GM19035 (cell line): ENCODE measurements around the gene DIO2.

Experiments
- ATAC-seq: cut with Tn5 transposase; IDR thresholded peaks from one replicate; pipeline ENCODE4 v1.9.1; 2021; ENCODE audit not compliant: unreplicated experiment

Gene DIO2

GRCh38 chr14:80172375-80173051, 38.8 kb downstream of the DIO2 start:
- no peak for ATAC-seq

DNA sequence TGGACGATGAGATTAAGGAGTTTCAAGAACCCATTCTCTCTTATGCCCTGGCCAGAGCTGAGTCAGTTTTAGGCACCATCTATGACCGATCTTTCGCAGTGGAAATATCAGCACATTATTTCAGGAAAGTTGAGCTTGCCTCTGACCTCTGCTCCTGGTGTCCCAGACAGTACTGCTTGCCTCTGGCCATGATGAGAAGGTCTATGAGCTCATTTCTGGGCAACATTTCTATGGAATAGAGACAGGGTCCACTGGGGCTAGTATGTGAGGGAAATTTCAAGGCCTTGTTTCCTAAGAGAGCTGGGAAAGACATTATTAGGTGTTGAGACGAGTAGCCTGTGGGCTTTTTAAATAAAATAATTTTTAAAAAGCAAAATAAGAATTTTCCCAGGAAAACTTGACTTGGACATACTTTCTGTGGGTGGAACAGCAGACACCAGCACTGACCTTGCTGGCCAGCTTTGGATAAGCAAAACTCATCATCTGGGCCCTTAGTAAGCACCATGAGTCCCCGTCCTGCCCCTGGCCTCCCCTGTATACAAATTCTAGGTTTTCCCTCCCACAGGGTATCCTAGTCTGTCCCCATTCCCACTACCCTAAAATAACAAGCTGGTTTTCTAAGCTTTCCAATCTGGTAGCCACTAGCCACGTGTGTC, 43.4 kb downstream of the DIO2 start:
- ATAC-seq, result no peak

GRCh38 chr14:80164991-80165721, 46.1 kb downstream of the DIO2 start:
- no peak for ATAC-seq

DNA sequence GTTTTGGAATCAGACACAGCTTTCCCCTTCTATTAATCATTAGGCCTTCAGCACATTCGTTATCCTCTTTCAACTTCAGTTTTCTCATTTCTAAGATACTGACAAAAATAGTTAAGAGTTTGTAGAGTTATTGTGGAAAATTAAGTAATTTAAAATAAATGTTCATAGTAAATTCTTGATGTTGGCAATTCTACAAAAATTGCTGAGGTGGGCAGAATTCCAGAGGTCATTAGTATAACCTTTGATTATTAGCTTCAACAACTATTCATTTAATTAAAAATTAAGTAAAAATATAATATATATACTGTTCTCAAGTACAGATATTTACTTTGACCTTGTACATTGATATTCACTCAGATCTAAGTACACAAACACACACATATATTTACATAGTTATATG, 58.5 kb downstream of the DIO2 start:
- ATAC-seq, result no peak

DNA sequence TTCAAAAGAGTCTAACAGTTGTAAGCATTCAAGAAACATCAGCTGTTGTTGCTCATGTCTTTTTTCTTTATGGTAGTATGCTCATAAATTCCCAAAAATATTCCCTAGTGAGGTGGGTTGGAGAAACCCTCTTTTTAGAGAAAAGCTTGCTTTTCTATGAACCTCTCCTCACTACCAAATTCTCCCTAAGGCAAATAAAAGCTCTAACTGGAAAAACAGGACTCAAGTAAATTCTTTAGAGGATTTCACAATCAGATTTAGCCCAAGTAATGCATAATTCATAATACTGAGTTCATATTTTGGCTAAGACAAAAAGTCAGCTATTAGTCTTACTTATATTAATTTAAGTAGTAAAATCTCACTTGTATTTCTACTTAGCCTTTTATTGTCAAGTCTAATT, 59.1 kb downstream of the DIO2 start:
- no peak for ATAC-seq

DNA sequence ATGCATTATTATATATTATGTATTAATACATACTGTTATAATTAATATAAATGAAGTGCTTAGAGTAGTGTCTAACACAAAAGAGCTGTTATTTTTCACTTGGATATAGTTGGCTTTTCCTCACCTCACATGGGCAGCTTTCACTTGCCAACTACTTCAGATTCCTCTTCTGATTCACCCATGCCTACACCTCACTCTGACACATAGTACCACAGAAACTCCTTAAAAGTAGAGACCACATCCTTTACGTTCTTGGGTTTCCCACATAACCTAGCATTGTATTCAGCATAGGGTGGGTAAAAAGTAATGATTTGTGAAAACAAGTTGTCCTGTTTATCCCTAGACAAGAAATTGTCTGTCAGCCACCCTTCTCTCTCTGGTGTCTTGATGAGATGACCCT, 61.0 kb downstream of the DIO2 start:
- ATAC-seq, result no peak
